ENCODE data around the gene PRF1. TPM values are rescaled to one million over a fixed set of nuclear protein-coding genes. Genes with fewer than 3 reads are reported as not detected.
A peak's percentile ranks its signal among the peaks of the same experiment; 100 is the strongest.
"Not testable (repeated sequence)": the region's sequence is repeated elsewhere in the genome, so short reads cannot be mapped to it uniquely, and the experiment has no call there.

Gene PRF1
- total and polyA plus RNA-seq, 5 donors: 0.81 to 2.9 (median 1.3) TPM

- peaks cover 12% of the 10 kb centered on the region for H3K4me1 ChIP-seq (ENCODE audit: control insufficient read depth, insufficient read depth, low read length)
- no peak overlapping the region for H3K27ac ChIP-seq (ENCODE audit: low read length)
- no peaks in the 10 kb centered on the region for H3K9me3 ChIP-seq (ENCODE audit: control insufficient read depth, low read length)
- ATAC-seq (peak; percentile 49 to 56), DNase-seq (no peak)
- H3K27me3 ChIP-seq (ENCODE audit: control insufficient read depth, insufficient read depth): no peaks in the 10 kb centered on the region
- WGBS: 24% methylated on average over 7 of the region's 7 CpGs
- no peak overlapping the region for H3K4me3 ChIP-seq (ENCODE audit: low read length)
- intact Hi-C loops (cut with DNase I): no loop called here
Observed at GRCh38 chr10:70584909-70585544, 17.5 kb downstream of the PRF1 start.

GRCh38 chr10:70584366-70584765 lies 18.2 kb downstream of the PRF1 start:
- Histone ChIP-seq H3K4me1 (ENCODE audit: control insufficient read depth, insufficient read depth, low read length) (peaks cover 10% of the 10 kb centered on the region), H3K27me3 (ENCODE audit: control insufficient read depth, insufficient read depth) (no peaks in the 10 kb centered on the region), H3K9me3 (ENCODE audit: control insufficient read depth, low read length) (no peaks in the 10 kb centered on the region), H3K27ac (ENCODE audit: low read length) (no peak overlapping the region), H3K4me3 (ENCODE audit: low read length) (no peak overlapping the region)
- intact Hi-C loops (cut with DNase I): no loop called here
- no peak for ATAC-seq
- 80% methylated on average over 11 of the region's 11 CpGs for WGBS
- no peak for DNase-seq

GRCh38 chr10:70583669-70584037 lies 18.9 kb downstream of the PRF1 start:
- Histone ChIP-seq H3K4me3 (ENCODE audit: low read length) (no peak overlapping the region), H3K9me3 (ENCODE audit: control insufficient read depth, low read length) (no peaks in the 10 kb centered on the region), H3K27me3 (ENCODE audit: control insufficient read depth, insufficient read depth) (no peaks in the 10 kb centered on the region), H3K4me1 (ENCODE audit: control insufficient read depth, insufficient read depth, low read length) (peaks cover 5% of the 10 kb centered on the region), H3K27ac (ENCODE audit: low read length) (no peak overlapping the region)
- intact Hi-C loops (cut with DNase I): no loop called here
- 66% methylated on average over 2 of the region's 2 CpGs for WGBS
- no peak for ATAC-seq
- DNase-seq: no peak

- peaks cover 5% of the 10 kb centered on the region for H3K4me1 ChIP-seq (ENCODE audit: control insufficient read depth, insufficient read depth, low read length)
- H3K4me3 ChIP-seq (ENCODE audit: low read length): no peak overlapping the region
- 72% methylated on average over 19 of the region's 19 CpGs for WGBS
- peak in 1 of 2 donors; percentile 25 for ATAC-seq
- intact Hi-C loops (cut with DNase I): no loop called here
- H3K27ac ChIP-seq (ENCODE audit: low read length): no peak overlapping the region
- DNase-seq: no peak
- no peaks in the 10 kb centered on the region for H3K9me3 ChIP-seq (ENCODE audit: control insufficient read depth, low read length)
- H3K27me3 ChIP-seq (ENCODE audit: control insufficient read depth, insufficient read depth): no peaks in the 10 kb centered on the region
Observed at GRCh38 chr10:70582793-70583668, 19.5 kb downstream of the PRF1 start.

- H3K9me3 ChIP-seq (ENCODE audit: control insufficient read depth, low read length); H3K4me3 ChIP-seq (ENCODE audit: low read length); H3K27ac ChIP-seq (ENCODE audit: low read length); intact Hi-C loops (cut with DNase I); H3K27me3 ChIP-seq (ENCODE audit: control insufficient read depth, insufficient read depth); DNase-seq; ATAC-seq: not testable (repeated sequence)
- 98% methylated on average over 5 of the region's 5 CpGs for WGBS
- peaks cover 10% of the 10 kb centered on the region for H3K4me1 ChIP-seq (ENCODE audit: control insufficient read depth, insufficient read depth, low read length)
Observed at GRCh38 chr10:70581176-70581575, 21.4 kb downstream of the PRF1 start.

- Histone ChIP-seq H3K27me3 (ENCODE audit: control insufficient read depth, insufficient read depth) (no peaks in the 10 kb centered on the region), H3K4me3 (ENCODE audit: low read length) (no peak overlapping the region), H3K4me1 (ENCODE audit: control insufficient read depth, insufficient read depth, low read length) (peaks cover 12% of the 10 kb centered on the region), H3K27ac (ENCODE audit: low read length) (no peak overlapping the region), H3K9me3 (ENCODE audit: control insufficient read depth, low read length) (no peaks in the 10 kb centered on the region)
- intact Hi-C loops (cut with DNase I): loop anchor here in 1 of 4 donors (10.0 kb wide), 1 partner anchor 95 kb away; the partner anchor contains the start of gene ADAMTS14
- DNase-seq (no peak), ATAC-seq (no peak)
- WGBS: 90% methylated on average over 3 of the region's 3 CpGs
Observed at GRCh38 chr10:70579234-70580002, 23.1 kb downstream of the PRF1 start.

- H3K27ac ChIP-seq (ENCODE audit: low read length): no peak overlapping the region
- intact Hi-C loops (cut with DNase I): loop anchor here in 1 of 4 donors (10.0 kb wide), 1 partner anchor 96 kb away; the partner anchor contains the start of gene ADAMTS14
- 58% methylated on average over 7 of the region's 7 CpGs for WGBS
- peaks cover 12% of the 10 kb centered on the region for H3K4me1 ChIP-seq (ENCODE audit: control insufficient read depth, insufficient read depth, low read length)
- ATAC-seq (no peak), DNase-seq (peak in 1 of 3 donors; percentile 11)
- no peaks in the 10 kb centered on the region for H3K9me3 ChIP-seq (ENCODE audit: control insufficient read depth, low read length)
- no peaks in the 10 kb centered on the region for H3K27me3 ChIP-seq (ENCODE audit: control insufficient read depth, insufficient read depth)
- no peak overlapping the region for H3K4me3 ChIP-seq (ENCODE audit: low read length)
Observed at GRCh38 chr10:70578371-70578947, 24.1 kb downstream of the PRF1 start.

- intact Hi-C loops (cut with DNase I): loop anchor here in 1 of 4 donors (10.0 kb wide), 1 partner anchor 98 kb away; the partner anchor contains the start of gene ADAMTS14
- H3K27me3 ChIP-seq (ENCODE audit: control insufficient read depth, insufficient read depth): no peaks in the 10 kb centered on the region
- H3K9me3 ChIP-seq (ENCODE audit: control insufficient read depth, low read length): no peaks in the 10 kb centered on the region
- peaks cover 12% of the 10 kb centered on the region for H3K4me1 ChIP-seq (ENCODE audit: control insufficient read depth, insufficient read depth, low read length)
- H3K4me3 ChIP-seq (ENCODE audit: low read length): no peak overlapping the region
- H3K27ac ChIP-seq (ENCODE audit: low read length): no peak overlapping the region
- 75% methylated on average over 2 of the region's 2 CpGs for WGBS
- DNase-seq (no peak), ATAC-seq (peak in 1 of 2 donors; percentile 5)
Observed at GRCh38 chr10:70576803-70577517, 25.6 kb downstream of the PRF1 start.

- peak; percentile 87 to 90 for ATAC-seq
- intact Hi-C loops (cut with DNase I): loop anchor here in 1 of 4 donors (10.0 kb wide), 1 partner anchor 99 kb away; the partner anchor contains the start of gene ADAMTS14
- Histone ChIP-seq H3K27me3 (ENCODE audit: control insufficient read depth, insufficient read depth) (no peaks in the 10 kb centered on the region), H3K4me1 (ENCODE audit: control insufficient read depth, insufficient read depth, low read length) (peaks cover 12% of the 10 kb centered on the region), H3K27ac (ENCODE audit: low read length) (peak overlapping the region; percentile 12), H3K9me3 (ENCODE audit: control insufficient read depth, low read length) (no peaks in the 10 kb centered on the region), H3K4me3 (ENCODE audit: low read length) (no peak overlapping the region)
- WGBS: 35% methylated on average over 12 of the region's 12 CpGs
- DNase-seq: peak; percentile 57 to 85 (median 76)
Observed at GRCh38 chr10:70575874-70576802, 26.4 kb downstream of the PRF1 start.
